Heart right ventricle (tissue), 16 donors: ENCODE data around the gene ZNF521. TPM values are rescaled to one million over a fixed set of nuclear protein-coding genes. Genes with fewer than 3 reads are reported as not detected.
A peak's percentile ranks its signal among the peaks of the same experiment; 100 is the strongest.

ENCODE experiments used
- ATAC-seq, 8 donors: fragments of 200-7000 bp; cut with Tn5 transposase; one replicate each; pipeline ENCODE4 v1.9.1; 2020; ENCODE audit warnings: mild to moderate bottlenecking in 8 of 8, moderate library complexity in 8 of 8, moderate number of reproducible peaks in 1 of 8
- DNase-seq, 2 donors: peaks; one replicate each; pipeline ENCODE4 v3.0.0-alpha.2; 2020
- H3K27ac ChIP-seq, 10 donors: fragments of 200-600 bp; sonication (generic) in 2 of 10; one replicate each; pipeline versions ENCODE4 v1.5.0 to v1.8.0; 2020 to 2022; ENCODE audit warnings: mild to moderate bottlenecking in 3 of 10
- H3K27me3 ChIP-seq, 7 donors: fragments of 200-600 bp; one replicate each; pipeline ENCODE4 v1.8.0; 2021 to 2022; ENCODE audit warnings: mild to moderate bottlenecking in 2 of 7
- H3K36me3 ChIP-seq, 9 donors: fragments of 200-600 bp; sonication (generic) in 1 of 9; one replicate each; pipeline versions ENCODE4 v1.5.0 to v1.8.0; 2020 to 2022; ENCODE audit warnings: mild to moderate bottlenecking in 2 of 9
- H3K4me1 ChIP-seq, 9 donors: fragments of 200-600 bp; sonication (generic) in 1 of 9; one replicate each; pipeline versions ENCODE4 v1.5.0 to v1.8.0; 2020 to 2022; ENCODE audit warnings: mild to moderate bottlenecking in 4 of 9
- H3K4me3 ChIP-seq, 10 donors: fragments of 200-600 bp; sonication (generic) in 2 of 10; one replicate each; pipeline versions ENCODE4 v1.5.0 to v1.8.0; 2020 to 2022; ENCODE audit warnings: mild to moderate bottlenecking in 7 of 10, moderate library complexity in 2 of 10
- H3K9me3 ChIP-seq, 11 donors: fragments of 200-600 bp in 10 of 11; sonication (generic) in 2 of 11; one replicate each; pipeline versions ENCODE4 v1.5.0 to v1.8.0; 2013 to 2022; ENCODE audit warnings: mild to moderate bottlenecking in 2 of 11, control low read depth in 1 of 11, moderate library complexity in 1 of 11
- CTCF ChIP-seq, 9 donors: fragments of 200-600 bp; sonication (generic) in 2 of 9; IDR thresholded peaks; one replicate each; pipeline versions ENCODE4 v1.5.0 to v1.8.0; 2021 to 2022; ENCODE audit warnings: antibody characterized with exemption in 9 of 9, mild to moderate bottlenecking in 5 of 9, moderate library complexity in 1 of 9
- WGBS, 2 donors: extraction: QIAGEN DNeasy Blood & Tissue Kit; methylation state at CpG; one replicate each; pipeline ENCODE4 v1.1.7; 2013; ENCODE audit warnings: inconsistent platforms in 1 of 2; 5-methylcytosine and 5-hydroxymethylcytosine counted together
- intact Hi-C, 10 donors: fragments of 100-400 bp; cut with DNase I; formaldehyde crosslinking; loops; one replicate each; pipeline versions ENCODE4 v1.11.1 to v1.14.2; 2022
- polyA plus RNA-seq, 2 donors: library from polyadenylated mRNA; stranded (reverse); fragments of 200-250 nt; gene quantifications; one replicate each; pipeline ENCODE4 v1.2.3, GENCODE V29; 2013
- total RNA-seq, 10 donors: library from RNA; stranded (reverse); fragmentation: NEBNext Ultra II Directional in 3 of 10; extraction: Animal tissue kit (Norgen Biotek cat#: 25700) in 3 of 10; gene quantifications; one replicate each; pipeline versions ENCODE4 v1.2.1 to v1.2.4, GENCODE V29; 2021 to 2023
- donor health status: Arrhythmogenic right ventricular cardiomyopathy.
- donor health status: ischemic (EF 13 %, LVEDD 7.1; RV severe dilation, severe dysfunction).
- donor health status: healthy with polysubstance abuse.
- donor health status: DM: no; HTN: yes; CAD: no.
- donor health status: DM: no; HTN: no; CAD: no.
- donor health status: ischemic (EF 25% LVEDD 6.9; RV normal size, moderate dysfunction).
- donor health status: ischemic (EF 25% LVEDD 5.7; RV mildly dilated, moderate dysfunction).
- donor health status: healthy.
- donor health status: DM: yes; HTN: yes; CAD: no.
- donor health status: Ischemic cardiomyopathy.
- donor health status: ischemic (EF 35%, LVEDD 5.7; RV mildly dilated, moderate dysfunction).
- donor health status: nonischemic (EF 11% LVEDD 7.7; RV severe dilation, severe dysfunction).
- donor health status: DM: yes; HTN: yes; CAD: no.
- donor health status: PGD.
- donor health status: ischemic (EF 29% LVEDD 5.4; RV normal size, mild dysfunction).
- donor health status: nonischemic (EF 23%, LVEDD 6.1; RV moderate dilation, normal function).

ZNF521 gene
- total and polyA plus RNA-seq, 12 donors = 3.3 to 26.4 (median 15.5) TPM

GRCh38 chr18:25329783-25330182 is 22.2 kb downstream of the ZNF521 start:
- Histone ChIP-seq H3K9me3 (no peaks in the 10 kb centered on the region), H3K4me1 (peaks cover 3 to 57% (median 37%) of the 10 kb centered on the region in 9 donors), H3K36me3 (peaks cover 0 to 3% (median 0%) of the 10 kb centered on the region in 9 donors), H3K27me3 (no peaks in the 10 kb centered on the region), H3K4me3 (no peak overlapping the region), H3K27ac (no peak overlapping the region)
- 45 to 47% methylated on average over 1 of the region's 1 CpG for WGBS, 2 donors
- DNase-seq = no peak
- intact Hi-C loops = loop anchor here in 1 of 10 donors (5.0 kb wide), 1 partner anchor 42 kb away; no protein-coding TSS in a partner anchor
- ATAC-seq = peak in 1 of 8 donors; percentile 18
- no peak for TF ChIP-seq CTCF (IDR thresholded peaks at IDR 0.05)

GRCh38 chr18:25327584-25327983 is 24.4 kb downstream of the ZNF521 start:
- Histone ChIP-seq H3K36me3 (no peaks in the 10 kb centered on the region), H3K9me3 (no peaks in the 10 kb centered on the region), H3K4me1 (peaks cover 3 to 58% (median 42%) of the 10 kb centered on the region in 9 donors), H3K27ac (peak overlapping the region in 2 of 10 donors; percentile 9 to 28), H3K4me3 (peak overlapping the region in 2 of 10 donors; percentile 5 to 6), H3K27me3 (no peaks in the 10 kb centered on the region)
- DNase-seq = no peak
- ATAC-seq = peak in 3 of 8 donors; percentile 30 to 69 (median 31)
- 42 to 44% methylated on average over 9 of the region's 9 CpGs for WGBS, 2 donors
- no peak for TF ChIP-seq CTCF (IDR thresholded peaks at IDR 0.05)
- intact Hi-C loops = loop anchor here in 1 of 10 donors (5.0 kb wide), 1 partner anchor 40 kb away; no protein-coding TSS in a partner anchor

- H3K36me3 ChIP-seq = peaks cover 0 to 6% (median under 1%) of the 10 kb centered on the region in 9 donors
- no peak for TF ChIP-seq CTCF (IDR thresholded peaks at IDR 0.05)
- intact Hi-C loops = loop anchor here in 1 of 10 donors (5.0 kb wide), 1 partner anchor 39 kb away; no protein-coding TSS in a partner anchor
- H3K9me3 ChIP-seq = no peaks in the 10 kb centered on the region
- 29 to 39% methylated on average over 4 of the region's 4 CpGs for WGBS, 2 donors
- peak overlapping the region in 3 of 10 donors; percentile 9 to 42 (median 37) for H3K27ac ChIP-seq
- ATAC-seq = peak in 7 of 8 donors; percentile 32 to 80 (median 52)
- H3K4me3 ChIP-seq = no peak overlapping the region
- DNase-seq = no peak
- H3K4me1 ChIP-seq = peaks cover 3 to 47% (median 40%) of the 10 kb centered on the region in 9 donors
- no peaks in the 10 kb centered on the region for H3K27me3 ChIP-seq
These were observed 25.5 kb downstream of the ZNF521 start for GRCh38 chr18:25326361-25326952.

GRCh38 chr18:25322806-25323205 is 29.2 kb downstream of the ZNF521 start:
- no peaks in the 10 kb centered on the region for H3K27me3 ChIP-seq
- peaks cover 2 to 37% (median 29%) of the 10 kb centered on the region in 9 donors for H3K4me1 ChIP-seq
- no peak overlapping the region for H3K4me3 ChIP-seq
- intact Hi-C loops = no loop called here
- H3K36me3 ChIP-seq = peaks cover 0 to 40% (median 4%) of the 10 kb centered on the region in 9 donors
- H3K27ac ChIP-seq = no peak overlapping the region
- TF ChIP-seq CTCF (IDR thresholded peaks at IDR 0.05) = no peak
- 80 to 87% methylated on average over 4 of the region's 4 CpGs for WGBS, 2 donors
- ATAC-seq (no peak), DNase-seq (no peak)
- H3K9me3 ChIP-seq = no peaks in the 10 kb centered on the region
